Measurements from ENCODE around the gene ADRA2C. TPM values are rescaled to one million over a fixed set of nuclear protein-coding genes. Genes with fewer than 3 reads are reported as not detected.

Gene ADRA2C
- total RNA-seq, 1 donor from 2014 or later = 0.13 TPM

DNA sequence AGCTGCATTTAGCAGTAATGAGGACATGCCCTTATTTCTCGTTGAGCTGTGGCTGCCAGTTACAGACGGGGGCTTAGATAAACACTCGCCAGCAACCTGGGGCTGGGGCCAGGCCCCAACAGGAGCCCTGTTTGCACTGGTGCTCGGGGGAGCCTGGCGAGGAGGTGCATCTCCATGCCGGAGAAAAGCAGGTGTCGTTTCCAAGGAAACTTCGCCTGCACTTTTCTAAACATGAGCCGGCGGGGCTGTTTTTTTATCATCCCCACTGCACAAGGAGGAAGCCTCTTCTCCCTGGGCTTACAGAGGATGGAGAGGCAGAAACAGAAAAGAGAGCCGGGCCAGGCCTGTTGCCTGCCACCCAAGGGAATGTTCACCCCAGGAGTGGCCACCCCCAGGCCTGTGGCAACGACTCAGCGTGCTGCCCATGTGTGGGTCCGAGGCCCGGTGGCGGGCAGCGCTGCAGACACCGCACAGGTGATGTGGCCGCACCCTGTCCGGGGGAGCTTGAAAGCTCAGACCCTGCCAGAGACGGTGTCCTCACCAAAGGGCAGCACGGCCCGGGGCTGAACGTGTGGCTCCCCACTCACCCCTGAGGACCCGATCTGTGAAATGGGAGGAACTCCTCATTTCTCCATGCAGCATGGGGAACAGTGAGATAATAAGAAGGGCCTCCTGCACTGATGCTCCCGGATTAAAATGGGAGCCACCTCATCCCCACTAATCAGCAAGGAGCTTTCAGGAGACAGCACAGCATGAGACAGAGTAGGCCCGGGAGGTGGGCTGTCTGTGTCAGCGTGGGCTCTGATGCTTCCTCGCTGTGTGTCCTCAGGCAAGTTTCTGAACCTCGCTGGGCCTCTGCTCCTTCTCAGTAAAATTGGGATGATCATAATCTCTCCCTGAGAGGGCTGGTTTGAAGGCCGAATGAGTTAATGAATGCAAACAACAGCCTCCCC lies 33.8 kb upstream of the ADRA2C start:
- DNase-seq (ENCODE audit: low read depth in 2 of 2) = no peak

DNA sequence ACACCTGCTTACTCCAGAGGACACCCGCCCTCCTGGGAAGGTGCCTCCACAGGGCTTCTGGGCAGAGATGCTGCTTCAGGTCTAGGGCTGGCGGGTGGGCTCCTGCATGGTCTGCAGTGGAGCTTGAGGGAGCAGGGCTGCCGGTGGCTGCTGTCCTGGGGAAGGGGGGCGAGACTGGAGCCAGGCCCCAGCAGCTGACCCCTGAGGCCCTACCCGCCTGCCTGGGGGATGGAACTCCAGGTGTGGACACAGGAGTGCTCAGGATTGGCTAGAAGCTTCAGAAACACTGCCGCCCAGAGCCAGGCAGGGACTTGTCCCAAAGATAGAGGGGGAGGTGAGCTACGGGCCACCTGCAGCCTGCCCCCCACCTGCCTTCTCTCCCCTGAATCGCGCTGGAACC lies 33.0 kb upstream of the ADRA2C start:
- no peak for DNase-seq (ENCODE audit: low read depth in 2 of 2)

DNA sequence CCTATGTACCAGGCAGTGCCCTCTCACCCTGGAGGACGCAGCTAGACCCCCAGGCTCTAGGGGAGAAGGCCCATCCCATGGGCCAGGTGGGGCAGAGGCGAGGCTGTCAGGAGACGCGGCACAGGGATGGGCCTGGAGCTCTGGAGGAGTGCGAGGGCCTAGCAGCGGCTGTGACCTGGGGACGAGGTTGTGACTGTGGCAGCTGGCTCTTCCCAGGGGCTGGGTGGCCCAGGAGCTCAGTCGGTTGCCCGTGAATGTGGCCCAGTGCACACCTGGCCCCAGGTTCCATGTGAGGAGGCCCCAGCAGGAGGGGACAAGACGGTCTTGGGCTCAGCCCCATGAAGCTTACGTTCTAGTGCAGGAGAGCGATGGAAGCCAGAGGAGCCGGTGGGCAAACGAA lies 31.0 kb upstream of the ADRA2C start:
- DNase-seq (ENCODE audit: low read depth in 2 of 2) = no peak

DNA sequence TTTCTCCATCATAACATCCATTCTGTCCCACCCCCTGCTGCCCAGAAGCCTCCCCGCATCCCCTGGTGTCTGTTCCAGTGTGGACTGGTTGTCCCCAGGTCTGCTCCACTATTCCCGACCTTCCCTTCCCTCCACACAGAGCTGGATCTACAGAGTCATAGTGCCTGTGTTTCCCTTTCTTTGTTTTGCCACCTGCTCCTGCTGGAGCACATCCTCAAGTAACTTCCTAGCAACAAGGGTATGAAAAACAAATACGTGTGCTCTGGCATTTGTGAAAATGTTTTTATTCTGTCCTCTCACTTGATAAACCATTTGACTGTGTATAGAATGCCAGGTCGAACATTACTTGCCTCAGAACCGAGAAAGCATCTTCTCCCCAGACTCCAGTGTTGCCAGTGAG lies 29.9 kb upstream of the ADRA2C start:
- no peak for DNase-seq (ENCODE audit: low read depth in 2 of 2)

DNA sequence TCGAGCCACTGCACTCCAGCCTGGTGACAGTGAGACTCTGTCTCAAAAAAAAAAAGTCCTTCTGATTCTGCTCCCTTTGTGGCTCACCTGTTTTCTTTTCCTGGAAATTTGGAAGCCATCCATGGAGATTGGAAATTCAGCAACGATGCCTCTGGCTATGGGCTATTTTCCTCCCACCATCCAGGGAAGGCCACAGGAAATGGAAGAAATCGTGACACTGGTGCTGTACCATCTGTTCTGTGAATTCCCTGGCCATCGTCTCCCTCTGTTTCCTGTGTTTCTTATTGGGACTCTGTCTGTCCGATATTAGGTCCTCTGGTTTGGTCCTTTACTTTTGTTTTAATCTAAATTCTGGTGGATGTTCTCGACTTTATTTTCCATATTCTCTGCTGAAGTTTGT lies 29.4 kb upstream of the ADRA2C start:
- DNase-seq (ENCODE audit: low read depth in 2 of 2) = peak in 1 of 2 donors; percentile 10

DNA sequence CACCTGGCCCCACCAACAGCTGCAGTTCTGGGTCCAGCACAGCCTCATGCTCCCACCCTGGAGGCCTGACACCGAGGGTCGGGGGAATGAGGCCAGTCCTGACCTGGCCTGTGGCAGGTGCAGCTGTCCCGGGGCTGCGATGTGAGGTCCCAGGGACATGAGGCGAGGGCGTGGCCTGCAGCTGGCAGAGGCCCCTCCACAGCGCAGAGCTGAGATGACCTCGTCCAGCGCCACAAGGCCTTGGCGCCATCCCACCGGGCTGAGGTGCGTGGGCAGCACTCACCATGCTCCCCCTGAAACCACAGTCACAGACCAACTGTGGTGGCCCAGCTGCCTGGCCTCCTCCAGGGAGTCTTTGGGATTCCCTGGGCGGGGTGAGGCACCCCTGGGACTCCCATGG lies 26.6 kb upstream of the ADRA2C start:
- no peak for DNase-seq (ENCODE audit: low read depth in 2 of 2)

DNA sequence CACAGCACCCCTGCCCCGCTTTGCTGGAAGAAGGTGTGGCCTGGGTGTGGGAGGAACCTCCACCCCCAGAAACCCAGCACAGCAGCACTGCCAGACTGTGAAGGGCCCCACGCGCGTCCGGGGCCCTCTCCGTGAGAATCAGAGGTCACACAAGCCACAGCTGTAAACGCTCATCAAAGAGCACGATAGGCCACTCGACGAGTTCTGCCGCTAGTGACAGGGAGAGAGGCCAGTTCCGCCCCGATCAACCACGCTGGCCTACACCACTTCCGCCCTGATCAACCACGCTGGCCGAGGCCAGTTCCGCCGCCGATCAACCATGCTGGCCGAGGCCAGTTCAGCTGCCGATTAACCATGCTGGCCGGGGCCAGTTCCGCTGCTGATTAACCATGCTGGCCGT lies 25.9 kb upstream of the ADRA2C start:
- DNase-seq (ENCODE audit: low read depth in 2 of 2) = no peak

DNA sequence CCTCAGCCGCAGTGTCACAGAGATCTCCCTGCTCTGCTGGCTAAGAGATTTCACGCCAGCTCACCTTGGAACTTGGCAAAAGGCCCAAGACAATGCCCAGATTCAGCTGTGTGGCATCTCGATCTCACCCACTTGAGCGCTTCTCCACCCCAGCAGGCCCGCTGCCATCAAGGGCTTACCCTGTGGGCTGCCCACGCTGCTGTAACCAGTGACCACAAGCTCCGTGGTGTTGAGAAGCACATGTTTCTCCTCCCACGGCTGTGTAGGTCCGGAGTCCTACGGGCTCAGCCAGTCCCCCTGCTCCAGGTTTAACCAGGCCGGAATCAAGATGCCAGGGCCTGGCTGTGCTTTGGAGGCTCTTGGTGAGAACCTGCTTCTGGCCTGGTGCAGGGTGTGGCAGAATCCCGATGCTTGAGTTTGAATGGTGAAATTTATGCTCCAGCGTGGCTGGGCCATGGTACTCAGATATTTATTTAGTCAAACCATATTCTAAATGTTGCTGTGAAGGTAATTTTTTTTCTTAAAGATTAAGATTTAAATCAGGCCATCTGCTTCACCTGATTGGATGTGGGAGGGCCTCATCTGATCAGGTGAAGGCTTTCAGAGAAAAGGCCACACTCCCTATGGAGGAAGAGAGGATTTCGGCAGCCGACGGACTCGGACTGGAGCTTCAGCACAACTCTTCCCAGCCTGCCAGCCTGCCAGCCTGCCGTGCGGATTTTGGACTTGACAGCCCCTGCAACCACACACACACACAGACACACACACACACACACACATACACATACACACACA lies 24.8 kb upstream of the ADRA2C start:
- DNase-seq (ENCODE audit: low read depth in 2 of 2) = no peak

DNA sequence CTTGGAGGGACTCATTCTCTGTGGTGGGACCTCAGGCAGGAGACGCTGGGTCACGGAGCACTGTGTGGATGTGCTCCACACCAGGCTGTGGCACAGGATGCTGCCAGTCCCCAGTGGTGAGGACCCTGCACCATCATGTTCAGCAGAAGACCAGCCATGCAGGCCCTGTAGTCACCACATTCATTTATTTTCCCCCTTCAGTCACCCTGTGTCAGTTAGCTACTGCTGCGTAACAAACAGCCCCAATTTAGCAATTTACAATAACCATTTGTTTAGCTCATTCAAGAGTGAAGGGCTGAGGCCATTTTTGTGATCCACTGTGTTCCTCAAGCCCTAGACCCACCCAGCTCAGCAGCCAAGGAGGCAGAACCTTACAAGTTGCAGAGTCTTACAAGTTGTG lies 23.6 kb upstream of the ADRA2C start:
- DNase-seq (ENCODE audit: low read depth in 2 of 2) = no peak

DNA sequence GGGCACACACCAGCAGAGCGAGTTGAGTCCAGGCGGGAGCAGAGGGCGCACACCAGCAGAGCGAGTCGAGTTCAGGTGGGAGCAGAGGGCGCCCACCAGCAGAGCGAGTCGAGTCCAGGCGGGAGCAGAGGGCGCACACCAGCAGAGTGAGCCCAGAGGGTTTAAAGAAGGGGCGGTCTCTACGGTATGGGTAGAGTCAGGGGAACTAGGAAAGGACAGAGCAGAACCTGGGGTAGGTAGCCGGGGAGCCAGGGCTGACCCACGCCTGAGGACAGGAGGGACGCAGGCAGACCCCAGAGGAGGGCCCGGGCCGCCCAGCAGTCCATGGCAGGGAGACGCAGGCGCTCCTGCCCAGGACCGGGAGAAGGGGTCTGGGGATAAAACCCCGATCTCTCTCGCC lies 22.0 kb upstream of the ADRA2C start:
- DNase-seq (ENCODE audit: low read depth in 2 of 2) = no peak

DNA sequence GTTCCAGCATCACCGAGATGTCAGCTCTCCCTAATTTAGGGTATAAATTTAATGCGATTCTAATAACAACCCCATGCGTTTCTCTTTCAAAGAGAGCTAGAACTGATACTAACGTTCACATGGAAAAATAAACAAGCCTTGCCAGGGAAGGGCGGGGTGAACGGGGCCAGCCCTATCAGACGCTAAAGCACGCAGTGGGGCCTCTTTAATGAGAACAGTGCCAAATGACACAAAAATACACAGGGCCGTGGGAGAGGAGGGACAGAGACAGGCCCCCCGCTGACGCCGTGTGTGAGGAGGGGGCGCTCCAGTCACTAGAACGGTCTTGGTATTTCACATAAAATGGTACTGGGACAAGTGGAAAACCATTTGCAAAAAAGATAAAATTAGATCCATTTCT lies 21.3 kb upstream of the ADRA2C start:
- no peak for DNase-seq (ENCODE audit: low read depth in 2 of 2)

DNA sequence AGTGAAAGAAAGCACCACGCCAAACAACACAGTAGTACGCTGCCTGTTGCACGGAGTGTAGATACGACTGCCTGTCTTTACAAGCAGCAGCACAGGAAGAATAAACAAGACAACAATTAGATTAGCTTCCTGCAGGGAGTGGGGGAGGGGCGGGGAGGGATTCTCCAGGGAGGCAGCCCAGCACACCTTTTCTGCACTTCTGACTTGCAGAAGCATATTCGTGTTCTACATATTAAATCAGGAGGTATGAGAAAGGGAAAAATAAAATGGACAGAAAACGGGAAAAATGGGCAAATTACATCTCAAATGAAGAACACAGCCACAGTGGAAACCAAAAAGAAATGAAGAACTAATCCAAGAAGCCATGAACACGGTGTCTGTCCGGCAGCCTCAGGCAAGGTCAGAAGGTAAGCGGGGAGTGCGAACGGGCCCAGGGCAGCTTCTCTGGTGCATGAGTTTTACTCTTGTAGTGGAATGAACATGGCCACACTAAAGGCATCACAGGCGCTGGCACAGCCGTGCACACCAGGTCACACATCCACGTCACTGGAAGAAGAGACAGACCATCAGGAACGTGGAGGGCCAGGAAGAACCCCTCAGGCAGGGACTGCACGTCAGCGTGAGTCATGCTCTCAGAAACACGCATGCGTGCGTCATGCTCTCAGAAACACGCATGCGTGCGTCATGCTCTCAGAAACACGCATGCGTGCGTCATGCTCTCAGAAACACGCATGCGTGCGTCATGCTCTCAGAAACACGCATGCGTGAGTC lies 20.1 kb upstream of the ADRA2C start:
- DNase-seq (ENCODE audit: low read depth in 2 of 2) = no peak

DNA sequence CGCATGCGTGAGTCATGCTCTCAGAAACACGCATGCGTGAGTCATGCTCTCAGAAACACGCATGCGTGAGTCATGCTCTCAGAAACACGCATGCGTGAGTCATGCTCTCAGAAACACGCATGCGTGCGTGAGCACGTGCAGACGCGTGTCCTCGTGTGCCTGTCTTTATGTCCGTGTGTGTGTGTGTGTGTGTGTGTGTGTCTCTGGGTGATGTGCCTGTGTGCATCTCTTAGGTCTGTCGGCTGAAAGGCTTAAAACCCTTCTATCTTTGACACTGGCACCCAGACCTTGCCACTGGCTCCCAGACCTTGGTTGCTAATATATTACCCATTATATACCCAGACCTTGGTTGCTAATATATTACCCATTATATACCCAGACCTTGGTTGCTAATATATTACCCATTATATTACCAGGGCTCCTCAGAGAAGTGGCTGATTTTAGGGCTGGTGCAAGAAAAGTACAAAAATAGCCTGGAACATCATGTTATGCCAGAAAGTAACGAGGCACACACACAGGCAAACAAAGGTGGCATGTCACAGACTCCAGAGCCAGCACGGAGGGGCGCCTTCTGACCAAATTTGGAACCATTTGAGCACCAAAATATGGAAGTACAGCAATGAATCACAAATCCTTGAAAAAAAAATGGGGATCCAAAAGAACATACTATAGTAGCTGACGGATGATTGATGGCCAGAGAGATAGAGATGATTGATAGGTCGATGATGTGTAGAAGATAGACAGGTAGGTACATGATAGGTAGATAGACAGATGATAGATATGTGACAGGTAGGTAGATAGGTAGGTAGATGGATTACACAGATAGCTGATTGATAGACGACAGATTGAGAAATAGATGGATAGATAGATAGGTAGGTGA lies 19.2 kb upstream of the ADRA2C start:
- DNase-seq (ENCODE audit: low read depth in 2 of 2) = no peak

DNA sequence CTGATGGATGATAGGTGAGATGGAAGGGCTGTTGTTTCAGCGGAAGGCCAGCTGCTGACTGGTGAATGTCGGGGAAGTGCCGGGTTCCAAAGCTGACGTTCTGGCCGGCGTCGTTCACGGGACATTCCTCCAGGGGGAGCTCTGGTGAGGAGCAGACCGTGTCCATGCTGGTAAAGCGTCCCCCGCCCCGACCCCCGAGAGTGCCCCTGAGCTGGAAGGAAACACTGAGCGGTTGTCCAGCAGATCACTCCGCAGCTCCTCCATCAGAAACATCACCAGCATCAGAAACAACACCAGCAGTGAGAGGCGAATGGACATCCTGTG lies 18.6 kb upstream of the ADRA2C start:
- DNase-seq (ENCODE audit: low read depth in 2 of 2) = no peak

DNA sequence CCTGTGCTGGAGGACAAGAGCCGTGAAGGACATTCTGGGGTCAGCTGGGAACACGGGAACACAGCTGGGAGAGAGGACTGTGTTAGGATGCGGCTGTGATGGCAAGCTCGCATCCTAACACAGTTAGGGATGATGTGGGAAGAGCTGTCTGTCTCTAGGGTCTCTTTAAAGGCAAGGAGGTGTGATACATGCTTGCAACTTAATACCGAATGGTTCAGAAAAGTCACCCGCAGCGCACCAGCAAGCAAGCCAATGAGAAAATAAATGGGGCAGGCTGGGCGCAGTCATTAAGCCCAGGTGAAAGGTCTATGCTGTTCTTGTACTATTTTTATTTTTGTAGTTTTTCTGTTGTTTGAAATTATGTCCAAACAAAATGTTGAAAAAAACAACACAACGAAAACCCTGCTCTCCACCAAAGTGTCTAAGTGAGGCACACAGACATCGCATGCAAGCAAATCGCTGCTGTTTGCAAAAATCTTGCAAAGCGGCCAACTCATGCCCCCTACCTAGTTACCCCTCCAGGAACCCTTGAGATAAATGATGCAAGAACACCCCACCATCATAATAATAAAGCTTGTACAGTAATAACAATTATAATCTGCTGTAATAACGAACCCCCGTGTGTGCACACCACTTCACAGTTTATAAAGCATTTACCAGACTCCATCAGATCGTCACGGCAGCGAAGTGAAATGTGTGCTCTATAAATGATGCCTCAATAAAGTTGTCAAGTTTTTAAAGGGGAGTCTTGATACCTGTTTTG lies 17.9 kb upstream of the ADRA2C start:
- no peak for DNase-seq (ENCODE audit: low read depth in 2 of 2)

DNA sequence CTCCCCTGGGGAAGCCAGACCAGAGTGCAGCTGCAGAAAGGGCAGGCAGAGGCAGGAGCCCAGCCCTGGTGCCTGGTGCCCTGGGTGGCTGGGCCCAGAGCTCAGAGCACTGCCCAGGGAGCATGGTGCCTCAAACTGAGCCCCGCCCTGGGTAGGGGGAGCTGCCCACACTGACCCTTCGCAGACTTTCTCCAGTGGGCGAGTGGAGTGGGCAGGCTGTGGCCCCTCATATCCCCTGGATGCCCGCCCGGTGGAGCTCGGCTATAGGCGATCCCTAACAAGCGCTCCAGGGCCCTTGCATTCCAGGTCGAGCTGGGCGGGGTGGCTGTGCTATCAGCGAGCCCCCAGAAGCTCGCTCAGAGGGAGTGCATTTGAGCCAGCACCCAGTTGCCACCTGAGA lies 17.1 kb upstream of the ADRA2C start:
- no peak for DNase-seq (ENCODE audit: low read depth in 2 of 2)

DNA sequence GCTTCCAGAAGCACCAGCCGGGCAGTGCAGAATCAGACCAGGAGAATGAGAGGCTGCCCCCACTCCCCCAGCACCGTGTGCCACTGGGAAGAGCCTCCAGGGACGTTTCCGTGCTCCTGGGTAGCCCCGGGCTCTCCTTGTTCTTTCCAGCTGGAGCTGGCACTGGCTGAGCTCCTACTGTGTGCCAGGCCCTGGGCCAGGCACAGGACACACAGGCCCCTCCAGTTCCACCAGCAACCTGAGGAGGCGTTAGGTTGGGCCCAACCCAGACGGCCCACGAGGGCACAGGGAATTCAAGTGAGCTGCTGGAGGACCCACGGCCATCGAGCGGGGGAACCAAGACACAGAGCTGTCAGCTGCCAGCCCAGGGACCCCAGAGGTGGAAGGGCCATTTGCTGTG lies 15.9 kb upstream of the ADRA2C start:
- DNase-seq (ENCODE audit: low read depth in 2 of 2) = no peak

DNA sequence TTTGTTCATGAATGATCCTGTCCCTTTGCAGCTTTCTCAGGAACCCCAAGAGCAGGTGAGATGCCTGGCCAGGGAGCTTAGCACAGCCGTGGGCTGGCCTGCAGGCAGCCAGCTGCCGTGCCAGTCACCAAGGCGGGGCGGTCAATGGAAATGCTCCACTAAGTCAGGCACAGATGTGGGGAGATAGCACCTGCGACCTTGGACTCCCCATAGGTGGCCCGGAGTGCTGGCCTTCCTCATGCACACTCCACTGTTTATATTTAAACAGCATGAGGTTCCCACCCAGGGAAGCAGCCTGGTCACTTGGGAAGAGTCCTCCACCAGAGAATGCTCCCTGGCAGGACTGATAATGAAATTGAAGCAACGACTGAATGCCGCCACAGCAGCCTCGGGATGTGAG lies 14.2 kb upstream of the ADRA2C start:
- no peak for DNase-seq (ENCODE audit: low read depth in 2 of 2)

DNA sequence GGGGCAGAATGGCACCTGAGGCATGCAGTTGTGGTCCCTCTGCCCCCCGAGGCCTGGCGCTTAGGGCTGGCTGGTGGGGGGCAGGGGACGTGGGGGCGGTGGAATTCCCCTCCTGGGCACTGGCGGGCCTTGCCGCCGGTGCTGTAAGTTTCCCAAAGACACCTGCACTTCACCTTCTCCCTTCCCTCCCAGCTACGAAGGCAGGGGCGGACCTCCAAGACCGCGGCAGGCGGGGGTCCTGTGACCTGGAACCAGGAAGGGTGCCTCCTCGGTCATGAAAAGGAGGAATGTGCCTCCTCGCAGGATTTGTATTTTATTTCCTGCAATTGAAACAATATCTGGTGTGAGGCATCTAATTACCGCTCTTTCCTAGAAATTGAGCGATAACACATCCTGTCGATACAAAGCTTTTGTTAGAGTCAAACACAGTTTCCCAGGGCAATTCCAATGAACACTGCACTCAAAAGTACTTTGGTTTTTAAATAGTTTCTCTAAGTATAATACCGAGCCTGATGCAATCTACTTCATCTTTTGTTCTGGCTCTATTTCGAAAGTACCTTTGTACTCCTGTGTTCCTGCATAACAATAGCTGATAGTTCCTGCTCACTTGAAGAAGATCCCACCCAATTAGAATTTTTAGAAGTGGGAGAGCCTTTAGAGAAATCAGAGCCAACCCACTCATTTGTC lies 12.3 kb upstream of the ADRA2C start:
- DNase-seq (ENCODE audit: low read depth in 2 of 2) = no peak
